Myocyte (in vitro differentiated cells): Measurements from ENCODE around the gene ARHGEF26. TPM values are rescaled to one million over a fixed set of nuclear protein-coding genes. Genes with fewer than 3 reads are reported as not detected.
A peak's percentile ranks its signal among the peaks of the same experiment; 100 is the strongest.

Source experiments
- DNase-seq: peaks from one replicate; pipeline ENCODE4 v3.0.0-alpha.2; 2012; ENCODE audit warnings: low read depth
- total RNA-seq: library from RNA; depleted of rRNA; stranded (reverse); fragments of >200 nt; gene quantifications from 2 replicates; pipeline ENCODE4 v1.2.3, GENCODE V29; 2014

The ARHGEF26 gene
- total RNA-seq, 1 donor from 2014 or later: 0.40 TPM

DNA sequence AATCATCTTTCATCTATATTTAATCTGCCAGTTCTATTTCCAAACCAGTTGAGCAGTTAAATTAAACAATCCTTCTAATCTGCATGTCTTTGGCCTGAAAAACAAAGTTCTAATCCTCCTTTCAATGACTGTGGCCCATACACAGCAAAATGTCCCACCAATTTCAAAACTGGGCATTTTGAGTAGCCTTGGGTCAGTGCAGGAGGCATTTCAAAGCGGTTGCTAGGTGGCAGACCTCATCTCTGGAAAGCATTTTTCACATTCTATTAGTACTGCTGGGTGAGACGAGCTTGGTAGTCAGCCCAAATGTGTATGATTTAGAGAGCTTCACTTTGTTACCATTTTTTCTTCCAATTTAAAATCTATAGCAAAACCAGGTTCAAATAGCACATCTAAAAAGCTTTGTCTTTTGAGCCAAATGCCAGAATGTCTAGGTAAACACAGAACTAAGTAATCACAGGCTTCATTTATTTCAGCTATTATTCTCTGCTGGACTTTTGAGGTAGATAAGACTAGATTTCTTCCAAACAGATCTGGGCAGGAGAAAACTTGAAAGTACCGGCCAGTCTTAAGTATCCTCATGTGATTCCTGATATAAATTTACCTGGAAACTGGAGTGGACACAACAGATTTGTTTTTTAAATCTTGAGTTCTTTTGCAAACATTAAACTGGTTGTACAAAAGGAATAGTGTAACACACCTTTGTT is 8.9 kb upstream of the ARHGEF26 start:
- DNase-seq: no peak

DNA sequence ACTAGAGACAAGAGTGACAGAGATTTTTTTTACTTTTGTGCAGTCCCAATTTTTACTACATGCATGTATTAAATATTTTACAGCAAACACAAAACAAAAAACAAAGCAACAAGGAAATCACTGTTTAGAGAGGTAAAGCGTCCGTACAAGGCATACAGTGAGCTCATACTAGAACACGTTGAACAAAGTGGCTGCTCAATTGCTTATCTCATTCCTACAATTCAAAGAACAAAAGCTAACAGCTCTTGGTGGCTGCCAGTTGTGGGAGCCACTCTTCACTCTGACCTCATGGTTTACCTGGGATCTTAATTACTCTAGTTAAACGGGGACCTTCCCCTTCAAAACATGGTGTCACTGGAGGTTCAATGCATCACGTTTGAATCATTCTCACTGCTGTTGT is 7.6 kb upstream of the ARHGEF26 start:
- DNase-seq: no peak

DNA sequence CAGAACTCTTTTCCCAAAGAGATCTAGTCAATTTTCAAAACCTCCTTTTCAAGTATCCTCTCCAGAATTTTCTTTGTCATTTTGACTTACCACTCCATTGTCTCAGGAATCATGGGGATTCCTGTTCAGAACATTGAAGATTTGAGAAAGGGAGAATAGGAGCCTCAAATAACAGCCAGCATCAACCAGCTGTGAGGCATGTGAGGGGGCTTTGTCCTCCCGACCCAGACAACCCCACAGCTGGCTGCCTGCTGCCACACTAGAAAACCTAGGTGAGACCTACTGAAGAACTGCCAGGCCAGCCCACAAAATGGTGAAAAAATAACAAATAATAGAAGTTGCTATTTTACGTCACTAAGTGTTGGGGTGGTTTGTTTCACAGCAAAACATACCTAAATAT is 5.9 kb upstream of the ARHGEF26 start:
- no peak for DNase-seq

DNA sequence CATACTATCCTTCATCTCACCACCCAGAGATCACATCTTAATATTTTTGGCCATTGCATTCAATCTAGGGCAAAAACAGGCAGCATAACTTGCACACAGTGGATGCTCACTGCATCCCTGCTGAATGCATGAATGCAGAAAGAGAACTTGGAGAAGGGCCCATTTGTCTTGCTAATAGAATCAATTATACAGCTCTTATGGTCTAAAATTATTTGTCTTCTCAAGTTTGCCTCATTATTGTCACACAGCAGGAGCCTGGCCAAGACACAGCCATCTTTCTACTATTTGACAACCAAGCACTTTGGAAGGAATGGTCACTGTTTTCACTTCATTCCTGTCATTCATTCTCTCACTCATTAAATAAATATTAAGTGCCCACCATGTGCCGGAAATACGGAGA is 1.2 kb upstream of the ARHGEF26 start:
- no peak for DNase-seq

DNA sequence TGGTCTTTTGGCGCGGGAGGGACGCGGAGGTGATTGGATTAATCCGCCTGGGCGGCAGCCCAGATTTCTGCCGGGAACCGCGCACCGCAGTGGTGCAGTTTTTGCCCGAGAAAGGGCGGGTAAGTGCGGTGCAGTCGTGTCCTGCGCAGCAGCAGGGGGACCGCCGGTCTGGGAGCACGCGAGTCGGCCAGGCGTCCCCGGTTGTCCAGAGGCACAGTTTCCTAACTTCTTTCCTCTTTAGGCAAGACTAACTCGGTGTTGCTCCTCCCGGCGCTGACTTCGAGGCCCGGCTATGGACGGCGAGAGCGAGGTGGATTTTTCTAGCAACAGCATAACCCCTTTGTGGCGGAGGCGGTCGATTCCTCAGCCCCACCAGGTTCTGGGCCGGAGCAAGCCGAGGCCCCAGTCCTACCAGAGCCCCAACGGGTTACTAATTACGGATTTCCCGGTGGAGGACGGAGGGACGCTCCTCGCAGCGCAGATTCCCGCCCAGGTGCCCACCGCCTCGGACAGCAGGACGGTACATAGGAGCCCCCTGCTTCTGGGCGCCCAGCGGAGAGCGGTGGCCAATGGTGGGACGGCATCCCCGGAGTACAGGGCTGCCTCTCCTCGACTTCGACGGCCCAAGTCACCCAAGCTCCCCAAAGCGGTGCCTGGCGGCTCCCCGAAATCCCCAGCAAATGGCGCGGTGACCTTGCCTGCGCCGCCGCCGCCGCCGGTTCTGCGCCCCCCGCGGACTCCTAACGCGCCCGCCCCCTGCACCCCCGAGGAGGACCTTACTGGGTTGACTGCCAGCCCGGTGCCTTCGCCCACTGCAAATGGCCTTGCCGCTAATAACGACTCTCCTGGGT is 736 bp downstream of the ARHGEF26 start:
- peak; percentile 32 for DNase-seq

DNA sequence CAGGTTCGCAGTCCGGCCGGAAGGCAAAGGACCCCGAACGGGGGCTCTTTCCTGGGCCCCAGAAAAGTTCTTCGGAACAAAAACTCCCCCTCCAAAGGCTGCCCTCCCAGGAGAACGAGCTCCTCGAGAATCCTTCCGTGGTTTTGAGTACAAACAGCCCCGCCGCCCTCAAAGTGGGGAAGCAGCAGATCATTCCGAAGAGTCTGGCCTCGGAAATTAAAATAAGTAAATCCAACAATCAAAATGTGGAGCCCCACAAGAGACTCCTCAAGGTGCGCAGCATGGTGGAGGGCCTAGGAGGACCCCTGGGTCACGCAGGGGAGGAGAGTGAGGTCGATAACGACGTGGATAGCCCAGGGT is 1.3 kb downstream of the ARHGEF26 start:
- no peak for DNase-seq

DNA sequence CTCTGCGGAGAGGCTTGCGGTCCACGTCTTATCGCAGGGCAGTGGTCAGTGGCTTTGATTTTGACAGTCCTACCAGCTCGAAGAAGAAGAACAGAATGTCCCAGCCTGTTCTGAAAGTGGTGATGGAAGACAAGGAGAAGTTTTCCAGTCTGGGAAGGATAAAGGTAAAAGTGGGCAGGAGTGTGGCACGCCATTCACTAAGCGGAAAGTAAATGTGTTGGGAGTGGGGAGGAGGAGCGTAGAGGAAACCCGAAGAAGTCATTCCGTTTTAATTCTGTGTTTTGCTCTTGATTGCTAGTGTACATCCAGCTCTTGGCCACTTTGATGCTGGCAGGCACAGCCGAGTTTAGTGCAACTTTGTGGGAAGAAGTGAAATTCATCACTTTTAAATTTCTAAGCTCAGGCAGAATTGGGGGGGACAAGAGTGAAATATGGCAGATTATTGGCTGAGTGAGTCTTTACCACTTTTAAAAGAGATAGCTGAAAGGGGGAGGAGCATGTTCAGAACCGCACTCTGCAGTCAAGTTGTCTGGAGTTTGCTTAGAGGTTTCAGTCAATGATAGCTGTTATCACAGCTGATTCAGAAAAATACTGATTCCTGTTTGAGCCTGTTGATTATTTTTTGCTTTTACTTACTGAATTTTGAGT is 1.8 kb downstream of the ARHGEF26 start:
- DNase-seq: no peak

DNA sequence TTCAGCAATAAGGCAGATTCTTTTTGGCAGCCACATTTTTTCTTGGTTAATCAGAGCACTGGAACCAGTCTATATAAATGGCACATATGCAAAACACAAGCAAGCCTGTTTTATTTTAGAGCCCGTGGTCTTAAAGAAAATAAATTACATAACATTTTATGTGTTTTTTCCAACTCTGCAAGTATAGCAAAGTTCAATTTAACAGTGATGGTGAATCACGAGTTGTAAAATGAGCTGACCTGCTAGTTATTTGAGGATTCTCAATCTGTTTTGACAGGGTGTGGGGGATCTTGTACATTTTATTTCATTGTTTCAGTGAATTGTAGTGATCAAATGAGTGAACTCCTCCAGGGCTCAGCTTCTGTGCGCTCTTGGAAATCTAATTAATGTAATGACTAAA is 2.7 kb downstream of the ARHGEF26 start:
- no peak for DNase-seq

DNA sequence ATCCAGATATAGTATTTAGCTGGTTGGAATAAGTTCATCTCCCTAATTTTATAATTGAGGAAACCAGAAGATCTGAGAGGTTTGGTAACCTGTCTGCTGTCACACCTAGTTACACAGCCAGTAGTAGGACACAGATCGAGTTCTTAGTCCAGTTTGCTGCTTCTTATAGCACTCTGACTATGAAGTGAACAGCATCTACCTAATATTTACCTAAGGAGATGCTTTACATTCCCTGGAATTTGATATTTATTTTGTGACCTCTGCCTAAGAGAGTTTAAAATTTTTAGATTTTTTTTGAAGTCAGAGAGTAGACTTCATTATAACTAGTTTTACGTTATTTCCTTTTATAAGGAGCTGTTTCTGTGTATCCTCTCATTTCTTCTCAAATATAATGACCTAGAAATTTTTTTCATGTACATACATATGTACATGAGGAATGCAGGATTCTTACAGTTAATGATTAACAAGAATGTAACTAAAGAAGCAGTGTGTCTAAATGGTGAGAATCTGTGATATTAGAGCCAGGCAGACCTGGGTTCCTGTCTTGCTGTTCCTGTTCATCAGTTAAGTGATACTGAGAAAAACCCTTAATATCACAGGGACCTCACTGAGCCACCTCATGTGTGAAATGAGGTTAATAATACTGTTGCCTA is 4.3 kb downstream of the ARHGEF26 start:
- DNase-seq: no peak

DNA sequence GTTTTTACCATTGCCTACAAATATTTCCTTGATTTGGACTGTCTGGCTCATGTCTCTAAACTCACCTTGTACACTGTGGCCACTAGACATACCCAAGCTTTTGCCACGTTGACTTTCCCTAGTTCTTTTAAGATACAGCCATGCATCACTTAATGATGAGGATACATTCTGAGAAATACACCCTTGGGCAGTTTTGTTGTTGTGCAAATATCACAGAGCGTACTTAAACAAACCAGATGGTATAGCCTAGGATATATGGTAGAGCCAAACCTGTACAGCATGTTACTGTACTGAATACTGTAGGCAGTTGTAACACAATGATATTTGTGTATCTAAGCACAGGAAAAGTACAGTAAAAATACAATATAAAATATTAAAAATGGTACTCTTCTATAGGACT is 5.5 kb downstream of the ARHGEF26 start:
- DNase-seq: no peak

DNA sequence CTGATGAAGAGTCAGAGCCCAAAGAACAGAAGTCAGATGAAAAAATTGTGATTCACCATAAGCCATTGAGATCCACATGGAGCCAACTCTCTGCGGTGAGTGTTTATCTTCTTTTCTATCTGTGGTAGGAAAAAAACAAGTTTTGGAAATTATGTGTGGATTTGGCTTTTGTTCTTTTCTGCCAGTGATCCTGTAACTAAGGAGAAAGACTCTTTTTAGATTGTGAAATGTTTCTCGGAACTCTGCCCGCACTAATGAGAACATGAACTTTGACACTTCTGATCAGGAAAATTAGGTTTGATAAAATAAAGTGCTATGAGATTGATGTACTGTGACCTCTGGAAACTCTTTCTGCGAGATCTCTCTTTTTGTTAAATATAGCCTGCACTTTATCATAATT is 8.4 kb downstream of the ARHGEF26 start:
- no peak for DNase-seq

DNA sequence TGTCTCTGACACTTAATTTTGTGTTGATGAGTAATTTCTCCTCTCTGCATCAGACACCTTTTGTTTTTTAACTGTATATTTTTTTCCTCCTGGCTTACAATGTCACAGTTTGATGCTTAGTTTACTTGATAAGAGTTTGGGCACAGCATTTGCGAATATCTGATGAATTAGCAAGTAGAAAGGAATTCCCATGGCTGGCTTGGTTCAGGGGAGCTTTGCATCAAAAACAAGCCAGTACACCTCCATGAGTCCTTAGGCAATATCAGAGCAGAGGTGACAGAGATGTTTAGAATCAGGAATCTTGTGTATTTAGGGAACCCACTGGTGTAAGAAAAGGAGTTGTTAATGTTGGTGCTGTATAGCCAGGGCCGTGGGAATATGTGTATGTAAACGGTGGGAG is 9.3 kb downstream of the ARHGEF26 start:
- DNase-seq: no peak

DNA sequence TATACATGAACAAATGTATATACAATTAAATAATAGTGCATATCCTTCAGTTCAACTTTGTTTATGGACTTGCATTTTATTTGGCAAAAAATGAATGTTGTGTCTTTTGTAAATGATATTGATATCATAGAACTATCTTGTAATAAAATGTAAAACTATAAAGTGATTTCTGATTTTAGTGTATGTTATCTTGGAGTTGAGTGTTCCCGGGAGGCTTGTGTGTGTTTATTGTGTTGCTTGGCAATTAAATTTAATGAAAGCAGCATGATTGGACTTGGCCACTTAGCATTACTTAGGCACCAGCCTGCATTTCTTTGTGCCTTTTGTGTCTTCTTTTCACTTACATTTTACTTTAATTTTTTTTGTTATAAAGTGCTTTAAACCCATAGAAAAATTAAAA is 10.6 kb downstream of the ARHGEF26 start:
- DNase-seq: no peak

DNA sequence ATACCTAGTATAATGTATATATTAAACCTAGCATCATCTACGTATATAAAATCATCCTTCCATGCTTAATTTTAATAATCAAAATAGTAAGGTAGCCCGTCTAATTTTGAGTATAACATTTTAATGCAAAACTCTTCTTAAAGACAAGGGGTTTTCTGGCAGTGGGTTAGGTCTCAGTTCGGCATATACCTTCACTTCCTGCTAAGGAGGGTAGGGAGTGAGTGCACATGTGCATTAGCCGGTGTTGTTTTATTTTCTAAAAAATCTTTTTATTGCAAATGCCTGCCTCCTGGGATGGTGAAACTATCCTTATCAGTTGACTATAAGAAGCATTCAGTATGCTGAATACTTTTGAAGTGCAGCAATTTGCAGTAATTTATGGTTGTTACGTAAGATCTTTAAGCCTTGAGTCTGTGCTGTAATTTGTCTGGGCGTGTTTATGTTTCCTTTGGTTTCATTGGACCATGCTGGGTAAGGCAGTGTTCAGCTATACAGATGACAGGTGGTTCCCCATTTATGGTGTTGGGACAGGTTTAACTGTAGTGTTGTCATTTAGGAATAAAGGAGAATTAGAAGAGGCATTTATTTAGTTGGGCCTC is 11.7 kb downstream of the ARHGEF26 start:
- DNase-seq: no peak

DNA sequence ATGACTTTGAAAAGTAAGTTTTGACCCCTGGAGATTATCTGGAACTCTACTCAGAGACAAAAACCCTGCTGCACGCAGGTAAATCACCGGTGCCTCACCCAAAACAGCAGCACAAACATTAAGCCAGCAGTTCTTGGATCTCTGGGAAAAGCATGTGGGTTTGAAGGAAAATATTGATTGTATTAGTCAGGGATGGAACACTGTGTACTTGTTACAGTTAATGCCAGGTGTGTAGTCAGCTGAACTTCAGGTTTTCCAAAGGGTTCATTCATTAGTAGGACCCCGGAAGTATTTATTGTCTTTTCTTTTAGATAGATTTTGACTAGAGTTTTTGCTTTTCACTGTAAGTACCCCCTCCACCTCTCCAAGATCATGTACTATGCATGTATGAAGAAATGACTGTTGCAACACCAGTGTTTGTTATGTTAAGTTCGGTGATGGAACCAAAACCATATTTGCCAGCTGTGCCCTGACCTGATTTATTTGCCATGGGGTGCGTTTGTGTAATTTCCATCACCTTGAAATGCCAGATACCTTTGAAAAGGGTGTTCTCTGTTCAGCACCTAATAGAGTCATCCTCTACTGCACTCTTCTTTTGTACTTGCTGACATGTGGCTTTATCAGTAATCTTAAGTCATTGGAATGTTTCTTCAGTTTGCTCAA is 14.5 kb downstream of the ARHGEF26 start:
- no peak for DNase-seq

DNA sequence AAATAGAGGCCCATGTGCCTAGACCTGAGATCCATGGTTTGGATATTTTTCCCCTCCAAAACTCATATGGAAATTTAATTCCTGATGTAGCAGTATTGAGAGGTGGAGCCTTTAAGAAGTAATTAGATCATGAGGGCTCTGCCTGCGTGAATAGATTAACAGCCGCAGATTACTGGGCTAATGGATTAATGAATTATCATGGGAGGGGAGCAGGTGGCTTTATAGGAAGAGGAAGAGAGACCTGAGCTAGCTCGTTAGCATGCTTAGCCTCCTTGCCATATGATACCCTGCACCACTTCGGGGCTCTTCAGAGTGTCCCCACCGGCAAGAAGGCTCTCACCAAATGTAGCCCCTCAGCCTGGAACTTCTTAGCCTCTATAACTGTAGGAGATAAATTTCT is 15.8 kb downstream of the ARHGEF26 start:
- no peak for DNase-seq

DNA sequence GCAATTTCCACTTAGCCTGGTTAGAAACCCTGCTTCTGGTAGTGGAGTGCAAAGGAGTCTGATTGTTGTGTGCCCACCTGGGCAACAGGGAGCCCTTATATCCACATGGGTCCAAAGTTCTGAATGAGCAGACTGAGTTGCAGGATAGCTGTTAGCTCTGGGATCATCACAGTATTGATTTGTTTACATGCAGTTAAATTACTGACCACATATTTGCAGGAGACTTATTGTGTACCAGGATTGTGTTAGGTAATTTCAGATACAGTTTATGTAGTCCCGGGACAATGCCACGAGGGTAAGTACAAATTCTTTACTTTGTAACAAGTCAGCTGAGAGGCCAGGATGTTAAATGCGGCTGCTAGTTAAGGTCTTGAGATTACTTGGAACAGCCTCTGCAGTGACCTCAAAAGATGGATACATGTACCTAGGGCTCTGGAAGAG is 18.8 kb downstream of the ARHGEF26 start:
- DNase-seq: no peak

DNA sequence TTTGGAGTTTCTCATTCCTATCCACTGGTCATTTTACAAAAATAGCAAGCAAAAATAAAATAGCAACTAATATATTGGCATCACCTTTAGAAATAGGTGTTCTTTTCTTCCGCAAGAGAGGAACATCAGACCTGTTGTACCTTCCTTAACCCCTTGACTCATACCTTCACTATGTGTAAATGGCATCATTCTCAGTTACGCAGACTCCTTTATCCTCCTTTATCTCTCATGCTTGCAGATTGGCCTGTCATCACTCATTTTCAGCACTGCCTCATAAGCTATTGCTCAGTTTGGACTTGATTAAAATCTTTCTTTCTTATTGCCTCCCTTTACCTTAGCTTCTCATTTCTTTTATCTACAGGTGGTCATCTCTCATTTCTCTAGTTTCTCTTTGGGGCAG is 21.4 kb downstream of the ARHGEF26 start:
- DNase-seq: no peak

DNA sequence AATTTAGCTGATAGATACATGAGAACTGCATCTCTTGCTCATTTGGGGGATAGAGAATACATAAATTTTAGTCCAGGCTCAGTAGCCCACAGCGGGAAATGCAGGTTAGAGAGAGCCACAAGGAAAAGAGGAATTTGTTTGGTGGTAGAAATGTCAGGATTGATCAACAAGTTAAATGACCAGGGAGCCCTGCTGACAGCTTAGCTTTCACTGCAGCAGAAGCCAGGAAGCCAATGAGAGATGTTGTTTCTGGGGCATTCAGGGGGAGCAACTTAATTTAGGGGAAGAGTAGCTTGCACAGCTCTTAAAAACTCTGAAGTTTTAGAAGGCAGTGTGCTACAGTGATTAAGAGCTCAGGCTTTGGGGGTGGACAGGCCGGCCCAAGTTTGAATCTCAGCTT is 22.7 kb downstream of the ARHGEF26 start:
- no peak for DNase-seq

DNA sequence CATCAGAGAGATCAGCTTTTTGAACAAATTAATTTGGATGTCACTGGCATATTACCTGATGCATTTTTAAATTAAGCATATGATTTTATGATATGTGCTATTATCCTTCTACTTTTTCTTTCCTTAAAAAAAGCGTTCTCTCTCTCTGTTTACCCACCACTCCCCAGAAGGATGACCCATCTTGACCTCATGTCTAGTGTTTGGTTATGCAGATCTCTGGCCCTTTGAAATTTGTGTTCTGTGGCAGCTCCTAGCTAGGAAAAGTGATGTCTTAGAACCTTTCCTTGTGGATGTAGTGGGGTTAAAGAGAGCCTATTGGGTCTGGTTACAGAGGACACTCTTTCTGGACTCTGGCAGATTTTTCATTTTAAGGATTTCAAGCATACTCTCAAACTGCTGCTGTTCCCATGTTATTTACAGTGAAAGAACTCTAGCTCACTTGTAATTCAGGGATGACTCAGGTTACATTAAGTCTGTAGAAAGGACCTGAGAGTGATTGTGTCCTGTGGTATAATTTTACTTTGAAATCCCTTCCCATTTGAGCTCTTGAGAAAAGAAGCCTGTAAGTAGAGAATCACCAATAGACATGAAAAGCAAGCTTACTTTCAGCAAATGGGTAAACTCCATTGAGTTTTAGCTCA is 23.8 kb downstream of the ARHGEF26 start:
- DNase-seq: no peak
